Central memory CD4-positive, alpha-beta T cell (primary cell): ENCODE results near the gene CDC42BPB.

Experiments
- DNase-seq: peaks from one replicate; pipeline ENCODE4 v3.0.0; 2022
- total RNA-seq, 3 experiments: gene quantifications; one replicate each; lab custom pipeline; 2026; lab: John Stamatoyannopoulos, UW

Gene CDC42BPB
- 11.6 to 23.2 (median 18.2) reads per million in 3 experiments for total RNA-seq

DNA sequence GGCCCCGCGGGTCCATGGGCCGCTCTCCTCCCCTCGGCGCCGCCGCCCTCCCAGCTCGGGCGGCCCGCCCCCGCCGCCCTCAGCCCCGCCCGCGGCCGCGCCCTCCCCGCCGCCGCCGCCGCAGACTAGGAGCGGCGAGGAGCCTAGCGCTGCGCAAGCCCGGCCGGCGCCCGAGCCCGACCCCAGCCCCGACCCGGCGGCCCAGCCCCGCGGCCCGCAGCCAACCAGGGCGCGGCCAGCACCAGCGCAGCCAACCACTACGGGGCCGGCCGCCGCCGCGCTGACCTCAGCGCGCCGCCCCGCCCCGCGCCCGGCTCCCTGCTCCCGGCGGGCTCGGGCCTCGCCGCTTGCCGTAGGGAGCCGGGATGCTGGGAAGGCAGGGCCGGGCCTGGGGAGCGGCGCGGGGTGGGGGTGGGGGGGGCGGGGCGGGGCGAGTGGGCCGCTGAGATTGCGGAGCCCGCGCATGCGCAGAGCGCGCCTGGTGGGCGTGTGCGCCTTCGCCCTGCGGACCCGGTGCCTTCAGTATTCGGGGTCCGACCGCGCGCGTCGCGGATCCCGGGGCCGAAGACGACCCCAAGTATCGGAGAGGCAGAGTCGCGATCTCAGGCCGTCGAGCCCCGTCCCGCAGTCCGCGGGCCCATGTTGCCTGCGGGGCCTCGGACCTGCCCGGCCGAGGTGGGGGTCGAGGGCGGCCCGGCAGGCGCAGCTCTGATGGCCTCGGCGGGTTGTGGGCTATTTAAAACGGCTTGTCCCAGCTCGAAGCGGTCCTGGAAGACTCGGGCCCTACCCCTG lies at the start of gene CDC42BPB:
TSS of gene CDC42BPB (minus strand) at position 178 of the 792 bp plus-strand sequence. CDS start 376 bp downstream, outside the sequence.
- peak; percentile 67 for DNase-seq

GRCh38 chr14:103105580-103106150 lies 48.3 kb upstream of the CDC42BPB start:
- DNase-seq, result no peak

DNA sequence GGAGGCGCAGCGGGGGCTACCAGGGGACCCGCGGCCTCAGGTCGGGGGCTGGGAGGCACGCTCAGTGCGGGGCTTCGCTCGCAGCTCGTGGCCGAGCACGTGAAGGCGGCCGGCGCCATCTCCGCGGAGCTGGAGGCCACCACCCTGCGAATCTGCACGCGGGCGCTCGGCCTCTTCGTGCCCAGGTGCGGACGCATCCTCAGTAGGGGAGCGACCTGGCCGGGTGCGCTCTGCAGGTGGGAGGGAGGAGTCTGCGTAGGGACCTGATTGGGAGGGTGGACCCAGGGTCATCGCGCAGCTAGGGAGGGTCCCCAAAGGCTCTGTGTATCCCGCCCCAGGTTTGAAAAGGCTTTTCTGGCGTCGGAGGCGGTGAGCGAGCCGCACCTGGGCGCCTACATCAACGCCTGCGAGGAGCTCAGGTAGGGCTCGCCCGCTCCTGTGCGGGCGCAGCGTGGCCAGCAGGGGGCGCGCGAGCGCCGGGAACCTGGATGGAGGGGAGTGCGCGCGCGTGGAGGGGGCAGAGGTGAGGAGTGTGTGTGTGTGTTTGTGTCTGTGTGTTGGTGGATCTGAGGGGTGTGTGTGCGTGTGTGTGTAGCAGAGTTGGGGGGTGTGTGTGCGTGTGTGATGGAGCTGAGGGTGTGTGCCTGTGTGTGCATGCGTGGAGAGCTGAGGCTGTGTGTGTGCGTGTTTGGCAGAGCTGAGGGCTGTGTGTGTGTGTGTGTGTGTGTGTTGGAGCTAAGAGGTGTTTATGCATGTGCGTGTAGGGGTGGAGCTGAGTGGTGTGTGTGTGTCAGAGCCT lies 47.5 kb upstream of the CDC42BPB start:
- DNase-seq, result peak; percentile 62

DNA sequence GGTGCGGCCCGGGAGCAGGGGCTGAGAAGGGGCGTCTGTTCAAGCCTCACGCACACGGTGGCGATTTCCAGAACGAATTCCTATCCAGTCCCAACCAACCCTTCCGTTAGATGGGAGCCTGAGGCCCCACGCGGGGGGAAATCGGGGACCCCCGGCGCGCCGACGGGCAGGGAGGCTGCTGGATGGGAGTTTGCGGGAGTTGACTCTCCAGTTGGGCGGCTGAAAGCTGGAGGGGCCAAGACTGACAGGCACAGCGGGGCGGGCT lies 47.0 kb upstream of the CDC42BPB start:
- DNase-seq, result no peak

- no peak for DNase-seq
Observed at GRCh38 chr14:103103461-103104388, 46.4 kb upstream of the CDC42BPB start.

- DNase-seq, result no peak
Observed at GRCh38 chr14:103102689-103103260, 45.4 kb upstream of the CDC42BPB start.

- DNase-seq, result no peak
Observed at GRCh38 chr14:103101963-103102688, 44.8 kb upstream of the CDC42BPB start.

DNA sequence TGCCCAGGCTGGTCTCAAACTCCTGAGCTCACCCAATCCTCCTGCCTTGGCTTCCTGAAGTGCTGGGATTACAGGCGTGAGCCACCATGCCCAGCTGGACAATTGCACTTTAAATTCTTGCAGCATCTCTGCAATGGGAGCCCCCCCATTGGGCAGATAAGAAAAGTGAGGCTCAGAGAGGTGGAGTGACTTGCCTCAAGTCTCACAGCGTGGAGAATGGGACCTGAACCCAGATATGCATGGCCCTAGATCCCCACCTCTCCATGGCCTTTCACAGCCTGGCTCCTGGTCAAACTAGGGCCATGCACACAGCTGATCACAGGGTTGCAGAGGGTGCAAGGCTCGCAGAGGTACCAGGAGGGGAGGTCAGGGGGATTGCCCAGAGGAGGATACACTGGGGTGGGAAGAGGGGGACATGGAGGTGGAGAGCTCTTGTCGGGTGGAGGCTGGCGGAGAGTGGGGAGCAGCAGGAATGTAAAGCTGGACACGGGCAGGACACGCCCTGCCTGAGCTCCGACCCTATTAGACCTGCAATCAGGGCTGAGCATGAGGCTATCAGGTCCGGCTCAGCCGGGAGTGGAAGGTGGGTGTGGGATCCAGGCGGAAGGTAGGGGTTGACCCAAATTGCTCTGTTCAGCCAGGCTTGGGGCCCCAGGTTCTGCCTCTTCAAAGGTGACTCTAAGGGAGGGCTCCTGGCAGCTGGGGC lies 44.1 kb upstream of the CDC42BPB start:
- DNase-seq, result no peak

DNA sequence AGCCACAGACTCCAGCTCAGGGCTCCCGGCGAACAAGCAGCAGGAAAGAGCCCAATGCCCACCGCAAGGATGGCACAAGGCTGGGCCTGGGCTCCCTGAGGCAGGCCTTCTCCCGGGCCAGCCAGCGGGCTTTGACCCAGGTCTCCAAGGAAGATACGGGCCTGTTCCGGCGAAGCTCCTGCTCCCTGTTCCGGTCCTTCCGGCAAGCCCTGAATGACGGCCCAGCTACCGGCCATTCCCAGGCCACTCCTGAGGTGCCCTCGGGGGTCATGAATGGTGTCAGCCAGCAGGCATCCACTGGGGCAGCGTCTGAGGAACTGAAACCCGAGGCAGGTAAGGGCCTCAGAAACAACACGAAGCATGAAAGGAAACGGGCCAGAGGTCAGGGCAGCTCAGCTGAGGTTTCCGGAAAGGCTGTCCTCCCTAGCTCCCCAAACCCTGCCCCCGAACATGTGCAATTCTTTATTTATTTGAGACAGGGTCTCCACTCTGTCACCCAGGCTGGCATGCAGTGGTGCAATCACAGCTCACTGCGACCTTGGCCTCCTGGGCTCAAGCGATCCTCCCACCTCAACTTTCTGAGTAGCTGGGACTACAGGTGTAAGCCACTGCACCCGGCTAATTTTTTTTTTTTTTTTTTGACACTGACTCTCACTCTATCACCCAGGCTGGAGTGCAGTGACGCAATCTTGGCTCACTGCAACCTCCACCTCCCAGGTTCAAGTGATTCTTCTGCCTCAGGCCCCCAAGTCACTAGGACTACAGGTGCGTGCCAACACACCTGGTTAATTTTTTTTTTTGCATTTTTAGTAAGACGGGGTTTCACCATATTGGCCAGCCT lies 43.2 kb upstream of the CDC42BPB start:
- DNase-seq, result no peak

DNA sequence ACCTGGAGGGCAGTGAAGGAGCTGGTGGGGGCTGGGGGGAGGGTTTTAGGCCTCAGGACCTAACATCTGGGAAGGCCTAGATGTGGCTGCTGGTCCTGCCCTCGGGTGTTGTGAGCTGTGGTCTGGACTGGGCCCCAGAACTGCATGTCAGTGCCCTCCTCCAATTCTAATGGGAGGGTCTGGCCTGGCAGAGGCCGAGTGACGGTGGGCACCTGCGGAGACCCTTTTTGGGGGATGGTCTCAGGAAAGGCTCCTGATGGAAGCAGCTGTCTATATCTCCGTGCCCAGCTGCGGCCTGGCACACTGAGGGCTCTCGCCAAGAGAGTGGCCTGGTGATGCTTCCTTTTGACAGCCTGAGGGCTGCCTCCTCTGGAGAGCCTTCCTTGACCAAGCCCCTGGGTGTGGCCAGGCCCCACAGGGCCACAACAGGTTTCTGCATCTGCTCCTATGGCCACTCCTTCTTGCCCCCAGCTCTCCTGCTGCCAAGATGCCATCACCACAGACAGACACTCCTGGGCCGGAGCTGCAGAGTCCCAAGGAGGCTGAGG lies 42.5 kb upstream of the CDC42BPB start:
- DNase-seq, result no peak

DNA sequence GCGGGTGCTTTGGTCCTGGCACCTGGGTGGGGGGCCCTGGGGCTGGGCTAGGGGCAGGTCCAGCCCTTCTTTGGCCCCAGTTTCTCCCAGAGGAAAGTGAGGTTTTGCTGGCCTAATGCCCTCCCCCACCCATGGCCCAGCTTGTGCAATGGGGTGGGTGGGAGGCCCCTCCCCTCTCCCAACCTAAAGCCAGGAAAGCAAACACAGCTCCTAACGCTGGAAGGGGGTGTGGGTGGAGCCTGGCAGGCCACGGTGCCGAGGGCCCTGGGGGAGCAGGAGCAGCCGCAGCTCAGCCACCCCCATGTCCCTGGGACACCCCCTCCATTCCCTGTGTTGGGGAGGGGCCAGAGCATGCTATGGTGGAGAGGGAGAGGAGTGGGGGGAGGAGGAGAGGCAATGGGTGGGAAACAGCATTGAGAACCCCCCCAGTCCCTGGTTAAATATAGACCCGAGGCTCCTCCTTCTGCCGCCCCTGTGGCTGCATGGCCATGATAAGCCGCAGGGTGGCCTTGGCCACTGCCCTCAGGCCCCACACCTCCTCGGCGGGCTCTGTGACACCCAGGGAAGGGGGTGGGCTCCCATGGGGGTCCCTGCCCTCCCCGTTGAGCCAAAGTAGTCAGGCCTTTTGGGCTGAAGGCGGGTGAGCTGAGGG lies 41.9 kb upstream of the CDC42BPB start:
- no peak for DNase-seq

- no peak for DNase-seq
Observed at GRCh38 chr14:103097994-103098957, 40.9 kb upstream of the CDC42BPB start.

GRCh38 chr14:103097244-103097993 lies 40.1 kb upstream of the CDC42BPB start:
- DNase-seq, result no peak

- DNase-seq, result no peak
Observed at GRCh38 chr14:103096387-103096786, 39.0 kb upstream of the CDC42BPB start.

DNA sequence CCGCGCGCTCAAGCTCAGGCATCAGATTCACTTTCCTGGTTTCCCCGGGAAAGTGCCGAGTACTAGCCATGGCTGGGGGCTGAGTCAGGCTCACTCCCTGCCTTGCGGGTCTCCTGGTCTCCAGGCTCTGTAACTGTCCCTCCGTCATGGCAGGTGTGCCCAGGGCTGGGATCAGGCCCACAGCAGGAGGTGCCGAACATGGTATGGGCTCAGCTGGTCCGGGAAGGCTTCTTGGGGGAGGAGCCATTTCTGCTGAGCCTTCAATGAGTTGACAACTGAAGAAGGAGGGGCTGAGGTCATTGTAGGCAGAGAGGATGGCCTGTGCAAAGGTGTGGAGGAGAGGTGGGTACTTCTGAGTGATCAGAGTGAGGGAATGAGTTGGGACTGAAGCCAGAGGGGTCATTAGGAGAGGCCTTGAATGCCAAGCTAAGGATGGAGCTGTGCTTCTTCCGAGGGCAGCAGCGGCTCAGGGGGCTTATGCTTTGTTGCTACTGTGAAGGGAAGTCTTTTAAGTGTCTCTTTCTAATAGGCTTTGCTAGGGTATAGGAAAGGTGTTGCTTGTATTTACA lies 37.9 kb upstream of the CDC42BPB start:
- no peak for DNase-seq

GRCh38 chr14:103094406-103095209 lies 37.3 kb upstream of the CDC42BPB start, which contains the start of gene EXOC3L4:
EXOC3L4 (plus strand) TSS chr14:103094725; CDS start chr14:103100220, 5,495 bp downstream.
- DNase-seq, result no peak
